Activated CD4-positive, alpha-beta memory T cell treated with anti-CD3 and anti-CD28 coated beads, Interleukin-2, amount 10 ng/mL, durations not matched to agents 7 days and 5 days (primary cell): ENCODE measurements around the gene PCLO. TPM values are rescaled to one million over a fixed set of nuclear protein-coding genes. Genes with fewer than 3 reads are reported as not detected.

Experiments
- CTCF ChIA-PET: fragments of 350-600 bp; sonication (Branson Sonifier 250); formaldehyde crosslinking; loops from one replicate; lab custom pipeline; 2021; ENCODE audit warnings: antibody characterized with exemption, inconsistent platforms; lab: Charles Lee
- POLR2A ChIA-PET: fragments of 350-600 bp; sonication (Branson Sonifier 250); formaldehyde crosslinking; loops from one replicate; lab custom pipeline; 2021; ENCODE audit warnings: antibody characterized with exemption; lab: Charles Lee
- DNase-seq: peaks from one replicate; pipeline ENCODE4 v3.0.0-alpha.2; 2020
- H3K27ac Mint-ChIP-seq: one replicate; pipeline ENCODE4 v1.8.0; 2021; ENCODE audit warnings: mild to moderate bottlenecking, mixed read lengths
- H3K27me3 Mint-ChIP-seq: one replicate; pipeline ENCODE4 v1.8.0; 2021; ENCODE audit warnings: mixed read lengths
- H3K36me3 Mint-ChIP-seq: one replicate; pipeline ENCODE4 v1.8.0; 2021; ENCODE audit warnings: low read depth, mixed read lengths
- H3K4me1 Mint-ChIP-seq: one replicate; pipeline ENCODE4 v1.8.0; 2021; ENCODE audit warnings: mixed read lengths
- H3K4me3 Mint-ChIP-seq: one replicate; pipeline ENCODE4 v1.8.0; 2021; ENCODE audit warnings: mild to moderate bottlenecking, mixed read lengths
- H3K9me3 Mint-ChIP-seq: one replicate; pipeline ENCODE4 v1.8.0; 2021; ENCODE audit warnings: mixed read lengths
- total RNA-seq, 2 experiments: library from RNA; stranded (reverse); gene quantifications; one replicate each; pipeline ENCODE4 v1.2.3, GENCODE V29; 2021

Gene PCLO
- not detected for total RNA-seq

- ChIA-PET POLR2A (no interaction called here), CTCF (no interaction called here)
- Mint-ChIP-seq H3K4me3 (no peak within 1 kb of the TSS), H3K4me1 (peaks cover 3% of the 10 kb centered on the region), H3K9me3 (no peaks in the 10 kb centered on the region), H3K27me3 (peaks cover 6% of the 10 kb centered on the region), H3K36me3 (no peaks in the 10 kb centered on the region), H3K27ac (no peak within 1 kb of the TSS)
- peak; percentile 41 for DNase-seq
Observed at GRCh38 chr7:83162402-83163256, at the start of gene PCLO. PCLO (minus strand) TSS chr7:83162884; CDS start chr7:83162592, 292 bp downstream.

GRCh38 chr7:83211685-83212084 is 49.0 kb upstream of the PCLO start:
- Mint-ChIP-seq H3K27ac (no peak overlapping the region), H3K9me3 (no peaks in the 10 kb centered on the region), H3K4me1 (no peaks in the 10 kb centered on the region), H3K36me3 (no peaks in the 10 kb centered on the region), H3K4me3 (no peak overlapping the region), H3K27me3 (no peaks in the 10 kb centered on the region)
- DNase-seq: no peak
- ChIA-PET CTCF (no interaction called here), POLR2A (no interaction called here)

GRCh38 chr7:83210479-83210878 is 47.8 kb upstream of the PCLO start:
- H3K9me3 Mint-ChIP-seq: no peaks in the 10 kb centered on the region
- no peak overlapping the region for H3K4me3 Mint-ChIP-seq
- POLR2A ChIA-PET: no interaction called here
- CTCF ChIA-PET: no interaction called here
- H3K27ac Mint-ChIP-seq: no peak overlapping the region
- no peak for DNase-seq
- H3K4me1 Mint-ChIP-seq: no peaks in the 10 kb centered on the region
- no peaks in the 10 kb centered on the region for H3K27me3 Mint-ChIP-seq
- no peaks in the 10 kb centered on the region for H3K36me3 Mint-ChIP-seq

- H3K9me3 Mint-ChIP-seq: peaks cover 2% of the 10 kb centered on the region
- no peak for DNase-seq
- H3K27ac Mint-ChIP-seq: no peak overlapping the region
- H3K27me3 Mint-ChIP-seq: no peaks in the 10 kb centered on the region
- POLR2A ChIA-PET: no interaction called here
- CTCF ChIA-PET: no interaction called here
- no peak overlapping the region for H3K4me3 Mint-ChIP-seq
- no peaks in the 10 kb centered on the region for H3K4me1 Mint-ChIP-seq
- no peaks in the 10 kb centered on the region for H3K36me3 Mint-ChIP-seq
Observed at GRCh38 chr7:83204715-83205114, 42.0 kb upstream of the PCLO start.

- ChIA-PET CTCF (no interaction called here), POLR2A (no interaction called here)
- peaks cover 2% of the 10 kb centered on the region for H3K9me3 Mint-ChIP-seq
- H3K27me3 Mint-ChIP-seq: no peaks in the 10 kb centered on the region
- no peak for DNase-seq
- no peaks in the 10 kb centered on the region for H3K36me3 Mint-ChIP-seq
- H3K4me3 Mint-ChIP-seq: no peak overlapping the region
- H3K27ac Mint-ChIP-seq: no peak overlapping the region
- no peaks in the 10 kb centered on the region for H3K4me1 Mint-ChIP-seq
Observed at GRCh38 chr7:83201355-83201754, 38.7 kb upstream of the PCLO start.

- Mint-ChIP-seq H3K36me3 (no peaks in the 10 kb centered on the region), H3K27me3 (no peaks in the 10 kb centered on the region), H3K27ac (no peak overlapping the region), H3K9me3 (no peaks in the 10 kb centered on the region), H3K4me3 (no peak overlapping the region), H3K4me1 (no peaks in the 10 kb centered on the region)
- CTCF ChIA-PET: no interaction called here
- no peak for DNase-seq
- POLR2A ChIA-PET: no interaction called here
Observed at GRCh38 chr7:83190659-83191389, 28.1 kb upstream of the PCLO start.

- ChIA-PET CTCF (no interaction called here), POLR2A (no interaction called here)
- Mint-ChIP-seq H3K9me3 (peaks cover 15% of the 10 kb centered on the region), H3K4me1 (no peaks in the 10 kb centered on the region), H3K27me3 (no peaks in the 10 kb centered on the region), H3K36me3 (no peaks in the 10 kb centered on the region), H3K27ac (no peak overlapping the region), H3K4me3 (no peak overlapping the region)
- no peak for DNase-seq
Observed at GRCh38 chr7:83178796-83179195, 16.1 kb upstream of the PCLO start.

GRCh38 chr7:83178066-83178465 is 15.4 kb upstream of the PCLO start:
- H3K9me3 Mint-ChIP-seq: peaks cover 11% of the 10 kb centered on the region
- H3K27me3 Mint-ChIP-seq: no peaks in the 10 kb centered on the region
- no peak overlapping the region for H3K27ac Mint-ChIP-seq
- H3K4me3 Mint-ChIP-seq: no peak overlapping the region
- H3K36me3 Mint-ChIP-seq: no peaks in the 10 kb centered on the region
- POLR2A ChIA-PET: no interaction called here
- CTCF ChIA-PET: no interaction called here
- H3K4me1 Mint-ChIP-seq: no peaks in the 10 kb centered on the region
- DNase-seq: no peak

- DNase-seq: no peak
- Mint-ChIP-seq H3K4me3 (no peak overlapping the region), H3K9me3 (peaks cover 8% of the 10 kb centered on the region), H3K4me1 (no peaks in the 10 kb centered on the region), H3K27ac (no peak overlapping the region), H3K27me3 (no peaks in the 10 kb centered on the region), H3K36me3 (no peaks in the 10 kb centered on the region)
- CTCF ChIA-PET: no interaction called here
- POLR2A ChIA-PET: no interaction called here
Observed at GRCh38 chr7:83173664-83174063, 11.0 kb upstream of the PCLO start.

- no peak overlapping the region for H3K4me3 Mint-ChIP-seq
- ChIA-PET CTCF (no interaction called here), POLR2A (no interaction called here)
- H3K9me3 Mint-ChIP-seq: no peaks in the 10 kb centered on the region
- peaks cover 2% of the 10 kb centered on the region for H3K4me1 Mint-ChIP-seq
- no peak overlapping the region for H3K27ac Mint-ChIP-seq
- peaks cover 4% of the 10 kb centered on the region for H3K27me3 Mint-ChIP-seq
- no peaks in the 10 kb centered on the region for H3K36me3 Mint-ChIP-seq
- no peak for DNase-seq
Observed at GRCh38 chr7:83166781-83167180, 4.1 kb upstream of the PCLO start.

GRCh38 chr7:83161899-83162401 is 734 bp downstream of the PCLO start:
- Mint-ChIP-seq H3K27me3 (peaks cover 6% of the 10 kb centered on the region), H3K4me1 (peaks cover 3% of the 10 kb centered on the region), H3K27ac (no peak overlapping the region), H3K36me3 (no peaks in the 10 kb centered on the region), H3K4me3 (no peak overlapping the region), H3K9me3 (no peaks in the 10 kb centered on the region)
- ChIA-PET CTCF (no interaction called here), POLR2A (interaction anchor here (0.8 kb wide), 1 partner anchor 114 kb away, joined by 3 read pairs; no protein-coding TSS in a partner anchor)
- DNase-seq: no peak

- no peaks in the 10 kb centered on the region for H3K9me3 Mint-ChIP-seq
- ChIA-PET POLR2A (interaction anchor here (0.8 kb wide), 1 partner anchor 113 kb away, joined by 3 read pairs; no protein-coding TSS in a partner anchor), CTCF (no interaction called here)
- no peak overlapping the region for H3K4me3 Mint-ChIP-seq
- H3K27ac Mint-ChIP-seq: no peak overlapping the region
- no peak for DNase-seq
- H3K4me1 Mint-ChIP-seq: peaks cover 3% of the 10 kb centered on the region
- H3K27me3 Mint-ChIP-seq: peaks cover 6% of the 10 kb centered on the region
- no peaks in the 10 kb centered on the region for H3K36me3 Mint-ChIP-seq
Observed at GRCh38 chr7:83161186-83161585, 1.5 kb downstream of the PCLO start.

- H3K36me3 Mint-ChIP-seq: no peaks in the 10 kb centered on the region
- no peaks in the 10 kb centered on the region for H3K9me3 Mint-ChIP-seq
- H3K27me3 Mint-ChIP-seq: peaks cover 6% of the 10 kb centered on the region
- peaks cover 3% of the 10 kb centered on the region for H3K4me1 Mint-ChIP-seq
- POLR2A ChIA-PET: no interaction called here
- no peak overlapping the region for H3K27ac Mint-ChIP-seq
- H3K4me3 Mint-ChIP-seq: no peak overlapping the region
- CTCF ChIA-PET: no interaction called here
- no peak for DNase-seq
Observed at GRCh38 chr7:83159731-83160130, 3.0 kb downstream of the PCLO start.
